LNCAP (cell line): ENCODE results near the gene CAPN9.

Experiments
- TF ChIP-seq, protein P1 (sequence below): fragments of 450-650 bp; IDR thresholded peaks from 2 replicates; pipeline ENCODE4 v1.5.1; 2017; ENCODE audit warnings: mild to moderate bottlenecking

CAPN9 gene

GRCh38 chr1:230824551-230824918 is 77.3 kb downstream of the CAPN9 start:
- TF ChIP-seq, protein P1, sequence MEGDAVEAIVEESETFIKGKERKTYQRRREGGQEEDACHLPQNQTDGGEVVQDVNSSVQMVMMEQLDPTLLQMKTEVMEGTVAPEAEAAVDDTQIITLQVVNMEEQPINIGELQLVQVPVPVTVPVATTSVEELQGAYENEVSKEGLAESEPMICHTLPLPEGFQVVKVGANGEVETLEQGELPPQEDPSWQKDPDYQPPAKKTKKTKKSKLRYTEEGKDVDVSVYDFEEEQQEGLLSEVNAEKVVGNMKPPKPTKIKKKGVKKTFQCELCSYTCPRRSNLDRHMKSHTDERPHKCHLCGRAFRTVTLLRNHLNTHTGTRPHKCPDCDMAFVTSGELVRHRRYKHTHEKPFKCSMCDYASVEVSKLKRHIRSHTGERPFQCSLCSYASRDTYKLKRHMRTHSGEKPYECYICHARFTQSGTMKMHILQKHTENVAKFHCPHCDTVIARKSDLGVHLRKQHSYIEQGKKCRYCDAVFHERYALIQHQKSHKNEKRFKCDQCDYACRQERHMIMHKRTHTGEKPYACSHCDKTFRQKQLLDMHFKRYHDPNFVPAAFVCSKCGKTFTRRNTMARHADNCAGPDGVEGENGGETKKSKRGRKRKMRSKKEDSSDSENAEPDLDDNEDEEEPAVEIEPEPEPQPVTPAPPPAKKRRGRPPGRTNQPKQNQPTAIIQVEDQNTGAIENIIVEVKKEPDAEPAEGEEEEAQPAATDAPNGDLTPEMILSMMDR: no peak

GRCh38 chr1:230824919-230825721 is 77.9 kb downstream of the CAPN9 start:
- TF ChIP-seq, protein P1: no peak

DNA sequence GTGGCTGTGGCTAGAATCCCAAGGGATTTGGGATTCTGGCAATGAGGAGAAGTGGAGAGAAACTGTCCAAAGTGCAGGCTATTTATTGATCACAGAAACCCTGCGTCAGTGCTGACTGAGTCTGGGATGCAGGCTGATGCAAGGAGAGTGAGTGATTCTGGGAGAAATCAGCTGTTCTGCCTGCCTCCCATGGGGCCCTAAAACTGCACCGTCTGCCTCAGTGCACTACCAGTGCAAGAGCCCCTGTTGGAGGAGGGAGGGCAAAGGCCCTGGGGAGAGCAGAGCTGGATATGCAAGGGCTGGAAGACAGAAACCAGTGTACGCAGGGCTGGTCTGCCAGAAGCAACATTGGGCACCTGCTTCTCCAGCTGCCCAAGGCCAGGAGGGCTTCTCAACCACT is 78.6 kb downstream of the CAPN9 start:
- TF ChIP-seq, protein P1: no peak

DNA sequence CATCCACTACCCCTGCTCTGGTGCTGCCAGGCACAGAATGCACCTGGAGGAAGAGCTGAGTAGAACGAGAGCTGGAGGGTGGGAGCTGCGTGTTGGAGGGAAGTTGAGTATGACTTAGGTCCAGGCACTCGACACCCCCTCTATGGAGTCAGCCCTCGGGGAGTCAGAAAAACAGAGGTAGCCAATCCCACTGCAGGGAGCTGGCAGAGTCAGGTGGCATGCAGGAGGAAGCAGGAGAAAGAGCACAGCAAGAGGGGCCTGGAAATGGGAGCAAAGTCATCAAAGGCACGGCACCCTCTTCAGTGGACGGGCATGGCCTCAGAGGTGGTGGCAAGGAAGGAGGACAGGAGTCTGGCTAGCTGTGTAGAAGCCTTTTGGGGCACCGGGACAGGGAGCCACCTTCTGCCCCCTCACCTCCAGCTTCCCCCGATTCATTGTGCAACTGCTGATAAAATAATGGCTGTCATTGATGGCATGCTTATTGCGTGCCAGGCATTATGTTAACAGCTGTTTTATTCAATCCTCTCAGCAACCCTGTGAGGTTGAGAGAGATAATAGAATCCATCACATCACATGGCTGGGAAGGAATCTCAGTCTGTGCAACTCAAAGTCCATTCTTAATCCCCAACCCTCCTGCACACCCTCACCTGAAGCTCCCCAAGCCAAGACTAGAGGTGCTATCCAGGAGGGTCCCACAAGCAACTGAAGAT is 79.1 kb downstream of the CAPN9 start:
- TF ChIP-seq, protein P1: no peak

DNA sequence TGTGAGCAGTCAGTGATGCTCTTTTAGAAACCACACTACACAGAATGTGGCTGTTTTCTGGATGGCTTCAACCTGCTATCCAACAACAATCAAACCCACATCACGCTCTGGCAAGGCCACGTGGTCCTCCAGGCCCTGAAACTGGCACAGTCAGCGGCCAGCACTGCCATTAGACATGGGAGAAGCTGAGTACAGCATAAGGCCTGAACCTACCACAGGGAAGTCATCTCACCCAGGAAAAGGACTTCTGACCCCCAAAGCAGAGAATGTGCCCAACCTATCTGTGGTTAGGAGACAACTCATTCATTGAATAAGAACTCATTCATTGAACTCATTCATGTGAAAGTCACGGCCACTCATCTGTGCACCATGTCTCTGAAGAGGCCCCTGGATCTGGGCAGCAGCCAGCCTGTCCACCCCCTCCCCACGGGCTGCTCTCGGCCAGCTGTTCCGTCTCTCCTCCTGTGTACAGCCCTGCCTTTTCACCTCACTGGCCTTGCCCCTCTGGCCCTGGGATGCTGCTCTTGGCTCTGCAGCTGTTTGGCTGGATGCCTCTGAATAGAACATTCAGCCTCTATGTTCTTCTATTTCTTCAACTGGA is 80.0 kb downstream of the CAPN9 start:
- TF ChIP-seq, protein P1: no peak

DNA sequence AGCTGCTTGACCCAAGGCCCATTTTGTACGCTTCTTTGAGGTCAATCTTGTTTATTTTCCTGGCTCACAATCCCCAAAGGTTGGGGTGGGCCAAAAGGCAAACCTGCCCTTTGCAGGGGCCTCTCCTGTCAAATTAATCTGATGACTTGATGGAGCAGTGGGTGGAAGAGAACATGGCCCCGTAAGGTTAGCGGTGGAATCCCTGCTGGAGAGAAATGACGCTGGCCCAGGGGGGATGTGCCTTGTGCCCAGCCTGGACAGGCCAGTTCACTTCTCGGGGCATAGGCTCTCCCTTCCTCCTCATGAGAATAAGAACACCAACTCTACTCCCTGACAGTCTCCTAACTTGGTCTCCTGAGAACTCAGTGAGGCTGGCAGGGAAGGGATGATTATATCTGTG is 80.6 kb downstream of the CAPN9 start:
- TF ChIP-seq, protein P1: no peak

DNA sequence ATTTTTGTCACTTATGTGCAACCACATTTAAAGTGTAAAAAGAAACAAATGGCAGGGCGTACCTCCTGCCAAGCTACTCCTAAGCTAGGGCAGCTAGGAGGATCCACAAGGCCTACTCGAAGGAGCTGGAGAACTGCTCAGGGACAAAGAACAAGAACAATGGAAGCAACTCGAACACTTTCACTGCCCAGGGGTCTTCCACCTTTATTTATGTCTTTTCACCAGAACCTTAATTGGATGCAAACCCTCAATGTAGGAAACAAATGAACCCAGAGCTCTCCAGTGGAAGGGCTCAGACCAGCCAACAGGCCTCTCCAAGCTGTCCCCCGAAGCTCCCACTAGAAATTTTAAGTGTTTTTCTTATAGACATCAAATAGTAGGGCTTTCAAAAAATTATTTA is 81.2 kb downstream of the CAPN9 start:
- TF ChIP-seq, protein P1: no peak
